Caki2 (cell line): Measurements from ENCODE around the gene AZIN2. TPM values are rescaled to one million over a fixed set of nuclear protein-coding genes. Genes with fewer than 3 reads are reported as not detected.
"Not testable (repeated sequence)": the region's sequence is repeated elsewhere in the genome, so short reads cannot be mapped to it uniquely, and the experiment has no call there.

ENCODE experiments used
- DNase-seq: peaks from one replicate; pipeline ENCODE4 v3.0.0-alpha.2; 2015; ENCODE audit warnings: low read depth
- in situ Hi-C: cut with HindIII; loops from 2 replicates; pipeline ENCODE4 v1.10.0; 2016; ENCODE audit warnings: low sequenced_read_pairs, low pct_unique_long_range_greater_than_20kb, mixed read lengths
- total RNA-seq: library from RNA; depleted of rRNA; stranded (reverse); fragments of >200 nt; shearing (Covaris generic); gene quantifications from 2 replicates; pipeline ENCODE4 v1.2.3, GENCODE V29; 2014; ENCODE audit warnings: low replicate concordance

The AZIN2 gene
- total RNA-seq, 1 experiment from 2014 or later = 7.8 TPM

GRCh38 chr1:33119532-33120217 is 38.7 kb downstream of the AZIN2 start:
- in situ Hi-C loops = no loop called here
- no peak for DNase-seq

GRCh38 chr1:33120436-33121231 is 39.7 kb downstream of the AZIN2 start:
- in situ Hi-C loops = no loop called here
- DNase-seq = peak; percentile 52

- no peak for DNase-seq
- in situ Hi-C loops = no loop called here
Measured at GRCh38 chr1:33121728-33122127, 40.8 kb downstream of the AZIN2 start.

GRCh38 chr1:33122483-33123178 is 41.7 kb downstream of the AZIN2 start:
- in situ Hi-C loops = no loop called here
- DNase-seq = no peak

GRCh38 chr1:33123266-33123665 is 42.3 kb downstream of the AZIN2 start:
- DNase-seq = no peak
- in situ Hi-C loops = no loop called here

GRCh38 chr1:33124647-33125046 is 43.7 kb downstream of the AZIN2 start:
- DNase-seq, in situ Hi-C loops: not testable (repeated sequence)

- in situ Hi-C loops = no loop called here
Measured at GRCh38 chr1:33126411-33127000, 45.6 kb downstream of the AZIN2 start.

GRCh38 chr1:33127001-33127823 is 46.3 kb downstream of the AZIN2 start:
- peak; percentile 99 for DNase-seq
- in situ Hi-C loops = no loop called here

More at GRCh38 chr1:33126411-33127000, 45.6 kb downstream of the AZIN2 start:
- no peak for DNase-seq

GRCh38 chr1:33128781-33129180 is 47.8 kb downstream of the AZIN2 start:
- in situ Hi-C loops = no loop called here
- no peak for DNase-seq

GRCh38 chr1:33130297-33130696 is 49.3 kb downstream of the AZIN2 start:
- no peak for DNase-seq
- in situ Hi-C loops = no loop called here

GRCh38 chr1:33131191-33131590 is 50.2 kb downstream of the AZIN2 start:
- in situ Hi-C loops = no loop called here
- DNase-seq = no peak

GRCh38 chr1:33132549-33132948 is 51.6 kb downstream of the AZIN2 start:
- in situ Hi-C loops = no loop called here
- no peak for DNase-seq

- no peak for DNase-seq
- in situ Hi-C loops = no loop called here
Measured at GRCh38 chr1:33133478-33134105, 52.6 kb downstream of the AZIN2 start.

- in situ Hi-C loops, DNase-seq: not testable (repeated sequence)
Measured at GRCh38 chr1:33136041-33136440, 55.1 kb downstream of the AZIN2 start.

- in situ Hi-C loops = no loop called here
Measured at GRCh38 chr1:33137800-33138199, 56.8 kb downstream of the AZIN2 start.

GRCh38 chr1:33140153-33141149 is 59.5 kb downstream of the AZIN2 start:
- in situ Hi-C loops = no loop called here
- DNase-seq = no peak

More at GRCh38 chr1:33137800-33138199, 56.8 kb downstream of the AZIN2 start:
- no peak for DNase-seq
